ELR (cell line): ENCODE results near the gene TMEM198.
A peak's percentile ranks its signal among the peaks of the same experiment; 100 is the strongest.

ENCODE experiments used
- DNase-seq: peaks from one replicate; pipeline ENCODE4 v3.0.0-alpha.2; 2015; ENCODE audit warnings: low read depth

Gene TMEM198

DNA sequence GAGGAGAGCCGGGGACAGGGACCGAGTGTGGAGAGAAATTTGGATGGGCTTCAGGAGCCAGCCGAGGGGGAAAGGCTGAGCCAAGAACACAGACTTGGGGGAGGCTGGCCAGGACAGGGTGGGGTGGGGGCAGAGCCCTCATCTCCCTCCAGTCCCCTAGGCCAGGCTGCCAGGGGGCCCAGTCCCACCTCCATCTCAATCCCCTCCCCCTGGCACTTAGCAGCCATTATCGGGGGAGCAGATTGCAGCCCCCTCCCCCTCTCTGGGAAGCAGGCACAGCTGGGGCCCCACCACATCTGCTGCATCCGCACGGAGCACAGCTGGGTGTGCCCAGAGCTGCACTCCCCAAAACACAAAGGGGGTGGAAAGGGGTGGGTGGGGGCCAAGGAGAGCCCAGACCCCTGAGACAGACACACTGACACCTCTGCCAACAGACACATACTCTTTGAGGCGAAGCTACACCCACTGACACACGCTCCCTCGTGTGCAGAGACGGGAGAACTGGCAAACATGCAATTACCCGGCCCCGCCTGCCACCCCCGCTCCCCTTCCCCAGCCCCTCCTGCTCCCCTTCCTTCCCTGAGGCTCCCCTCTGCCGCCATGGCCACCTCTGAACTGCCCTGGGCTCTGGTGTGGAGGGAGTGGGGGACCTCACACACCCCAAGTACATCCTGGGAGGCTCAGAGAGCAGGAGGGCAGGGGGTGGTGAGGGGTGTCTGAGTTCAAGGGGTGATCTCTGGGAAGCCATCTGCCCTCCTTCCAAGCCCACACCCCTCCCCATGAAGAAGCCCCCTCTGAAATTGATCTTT lies 34.7 kb upstream of the TMEM198 start:
- DNase-seq, result no peak

DNA sequence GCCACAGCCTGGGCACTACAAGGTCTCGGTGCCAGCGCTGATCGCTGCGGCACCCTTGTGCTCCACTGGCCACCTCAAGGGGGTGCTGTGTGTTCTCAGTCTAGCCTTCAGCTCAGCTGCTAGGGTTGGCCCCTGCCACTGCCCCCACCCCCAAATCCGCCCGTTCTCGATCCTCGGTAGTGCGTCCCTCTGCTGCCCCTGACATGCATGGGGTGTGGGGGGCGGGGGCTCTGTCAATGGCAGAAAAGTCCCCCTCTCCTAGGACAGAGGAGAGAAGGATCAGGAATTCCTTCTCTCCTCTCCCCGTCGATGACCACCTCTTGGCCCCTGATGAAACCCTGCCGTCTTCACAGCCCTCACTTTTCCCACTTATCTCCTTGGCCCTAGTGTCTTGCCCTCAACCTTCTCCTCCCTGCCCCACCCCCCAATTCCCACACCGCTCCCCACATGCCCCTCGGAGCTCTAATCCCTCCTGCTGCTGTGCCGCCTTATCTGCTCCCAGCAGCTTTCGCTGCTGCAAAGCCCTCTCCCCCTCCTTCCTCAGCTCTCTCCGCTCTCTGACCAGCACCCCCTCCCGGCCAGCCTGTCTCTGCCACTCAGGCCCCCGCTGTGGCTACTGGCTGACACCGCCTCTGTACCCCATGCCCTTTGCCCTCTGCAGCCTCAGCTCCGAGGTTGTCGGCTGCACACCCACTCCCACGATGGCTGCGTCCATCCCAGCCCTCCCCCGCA lies 33.9 kb upstream of the TMEM198 start:
- peak; percentile 59 for DNase-seq

DNA sequence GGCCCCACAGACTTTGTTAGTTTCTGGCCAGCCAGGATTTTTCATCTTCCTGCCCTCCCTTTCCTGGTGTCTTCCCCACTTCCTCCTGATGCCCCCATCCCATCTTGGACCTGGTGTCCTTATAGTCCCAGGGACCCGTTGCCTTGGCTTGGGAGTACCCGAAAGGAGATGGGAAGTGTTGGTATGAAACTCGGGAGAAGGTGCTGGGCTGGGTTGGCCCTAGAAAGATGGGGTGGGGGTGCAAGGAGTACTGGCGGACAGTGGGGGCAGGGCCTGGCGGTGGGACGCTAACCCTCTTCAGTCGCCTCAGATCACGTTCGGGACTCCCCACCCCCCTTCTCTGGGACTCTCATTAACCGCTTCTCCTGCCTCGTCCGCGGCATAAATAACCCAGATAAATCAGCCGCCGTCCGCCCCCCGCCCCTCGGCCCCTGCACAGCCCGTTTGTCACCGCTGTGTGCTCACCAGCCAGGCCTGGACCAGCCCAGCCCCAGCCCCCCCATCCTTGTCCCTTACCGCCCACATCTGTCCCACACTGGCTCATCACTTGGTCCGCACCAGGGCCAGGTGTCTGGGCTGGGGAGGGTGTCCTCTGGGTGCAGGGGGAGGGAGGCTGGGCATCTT lies 33.2 kb upstream of the TMEM198 start:
- no peak for DNase-seq

DNA sequence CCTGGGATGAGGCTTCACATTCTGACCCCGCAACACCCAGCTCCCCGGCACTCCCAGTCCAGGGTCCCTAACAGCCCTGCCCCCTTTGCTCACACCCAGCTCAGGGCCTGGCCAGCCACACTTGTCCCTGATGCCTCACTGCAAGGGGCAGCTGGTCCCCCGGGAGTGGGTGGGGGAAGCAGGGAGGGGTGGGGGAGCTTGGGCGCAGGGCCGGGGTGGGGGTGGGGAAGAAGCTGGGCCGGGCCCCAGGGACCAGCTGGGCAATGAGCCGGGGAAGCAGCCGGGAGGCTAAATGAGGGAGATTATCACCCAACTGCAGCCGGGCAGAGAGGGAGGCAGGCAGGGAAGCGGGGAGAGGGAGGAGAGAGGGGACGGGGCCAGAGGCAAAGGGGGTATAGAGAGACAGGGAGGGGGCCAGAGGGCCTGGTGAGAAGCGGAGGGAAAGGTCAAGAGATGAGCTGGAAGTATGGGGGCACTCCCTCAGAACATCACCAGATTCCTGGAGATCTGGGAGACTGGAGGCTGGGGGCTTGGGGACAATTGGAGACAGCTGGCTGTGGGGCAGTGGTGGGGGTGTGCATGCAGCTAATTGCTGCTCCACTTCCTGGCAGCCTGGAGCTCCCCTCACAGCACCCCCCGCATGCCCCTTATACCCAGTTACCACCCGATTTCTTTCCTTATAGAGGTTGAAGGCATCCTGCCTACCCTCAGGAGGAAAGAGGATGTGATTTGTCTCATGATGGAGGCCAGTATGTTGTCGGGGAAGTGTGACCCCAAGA lies 32.1 kb upstream of the TMEM198 start:
- no peak for DNase-seq

DNA sequence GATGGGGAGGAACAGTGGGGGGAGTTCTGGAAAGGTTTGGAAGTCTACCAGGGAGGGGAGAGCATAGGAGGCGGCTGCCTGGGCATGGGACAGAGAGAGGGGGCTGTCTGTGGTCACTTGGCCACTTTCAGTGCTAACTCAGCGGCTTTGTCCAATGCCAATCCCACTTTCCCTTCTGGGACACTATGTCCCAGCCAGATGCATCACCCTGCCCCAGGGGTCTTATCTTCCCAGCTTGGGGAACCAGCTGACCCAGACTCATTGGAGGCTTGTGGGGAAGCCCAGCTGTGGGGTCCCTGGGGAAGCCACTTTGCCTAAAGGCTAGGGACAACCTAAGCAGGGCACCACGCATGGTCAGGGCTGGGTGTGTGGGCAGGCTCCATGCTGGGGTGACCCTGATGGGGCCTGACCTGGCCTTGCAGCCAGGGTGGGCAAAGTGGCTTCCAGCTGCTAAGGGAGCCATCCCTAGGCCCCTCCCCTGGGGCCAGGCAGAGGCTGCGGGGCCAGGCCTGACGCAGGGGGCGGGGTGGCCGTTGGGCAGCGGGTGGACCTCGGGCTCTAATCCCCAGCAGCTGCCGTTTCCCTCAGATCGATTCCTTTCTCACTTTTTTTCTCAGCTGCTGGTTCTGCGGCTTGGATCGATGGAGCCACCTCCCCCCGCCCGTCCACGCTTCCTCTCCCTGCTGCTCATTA lies 31.2 kb upstream of the TMEM198 start:
- no peak for DNase-seq

DNA sequence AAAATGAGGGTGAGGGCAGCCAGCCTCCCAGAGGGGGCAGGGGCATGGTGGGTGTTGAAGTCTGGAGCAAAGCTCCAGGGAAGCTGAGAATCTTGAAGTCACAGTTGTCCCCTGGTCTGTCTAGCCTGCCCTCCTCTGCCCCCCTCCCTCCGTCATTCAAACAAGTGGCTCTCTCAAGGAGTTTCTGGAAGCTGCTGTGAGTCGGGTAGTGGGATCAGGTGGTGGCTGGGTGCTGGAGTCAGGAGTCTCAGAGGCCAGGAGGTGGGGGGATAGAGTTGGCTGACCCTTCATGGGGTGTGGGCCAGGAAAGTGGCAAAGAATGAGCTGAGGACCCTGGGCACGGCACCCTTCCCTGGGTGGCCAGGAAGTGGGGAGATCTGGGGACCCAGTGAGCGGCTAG lies 30.0 kb upstream of the TMEM198 start:
- no peak for DNase-seq

DNA sequence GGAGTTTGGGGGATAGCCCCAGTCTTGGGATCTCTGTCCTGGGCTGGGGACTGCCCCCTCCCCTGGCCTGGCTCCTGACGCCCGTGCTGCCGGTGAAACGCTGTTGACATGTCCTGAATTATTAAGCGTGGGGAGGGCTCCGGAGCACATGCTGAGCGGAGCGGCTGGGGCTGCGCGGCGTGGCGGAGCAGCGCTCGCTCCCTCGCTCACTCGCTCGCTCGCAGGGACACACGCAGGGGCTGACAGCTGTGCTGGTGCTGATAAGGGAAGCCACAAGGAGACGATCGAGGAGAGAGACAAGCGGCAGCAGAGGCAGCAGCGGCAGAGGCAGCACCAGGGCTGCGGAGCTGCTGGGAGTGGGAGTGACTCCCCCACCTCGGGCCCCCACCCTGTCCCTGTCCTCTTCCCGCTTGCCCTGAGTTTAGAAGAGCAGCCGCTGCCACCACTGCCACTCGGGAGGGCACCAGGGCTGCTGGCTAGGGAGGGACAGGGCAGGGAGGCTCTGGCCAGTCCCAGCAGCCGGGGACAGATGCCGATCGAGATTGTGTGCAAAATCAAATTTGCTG lies 29.5 kb upstream of the TMEM198 start, which contains the start of gene ASIC4:
Gene ASIC4, plus strand, starts transcription at position 287 of the 566 bp plus-strand sequence. Its CDS starts 243 bp downstream, at position 530.
- no peak for DNase-seq

DNA sequence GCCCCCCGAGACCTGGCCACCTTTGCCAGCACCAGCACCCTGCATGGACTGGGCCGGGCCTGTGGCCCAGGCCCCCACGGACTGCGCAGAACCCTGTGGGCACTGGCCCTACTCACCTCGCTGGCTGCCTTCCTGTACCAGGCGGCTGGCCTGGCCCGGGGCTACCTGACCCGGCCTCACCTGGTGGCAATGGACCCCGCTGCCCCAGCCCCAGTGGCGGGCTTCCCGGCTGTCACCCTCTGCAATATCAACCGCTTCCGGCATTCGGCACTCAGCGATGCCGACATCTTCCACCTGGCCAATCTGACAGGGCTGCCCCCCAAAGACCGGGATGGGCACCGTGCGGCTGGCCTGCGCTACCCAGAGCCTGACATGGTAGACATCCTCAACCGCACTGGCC lies 29.0 kb upstream of the TMEM198 start:
- DNase-seq, result no peak

DNA sequence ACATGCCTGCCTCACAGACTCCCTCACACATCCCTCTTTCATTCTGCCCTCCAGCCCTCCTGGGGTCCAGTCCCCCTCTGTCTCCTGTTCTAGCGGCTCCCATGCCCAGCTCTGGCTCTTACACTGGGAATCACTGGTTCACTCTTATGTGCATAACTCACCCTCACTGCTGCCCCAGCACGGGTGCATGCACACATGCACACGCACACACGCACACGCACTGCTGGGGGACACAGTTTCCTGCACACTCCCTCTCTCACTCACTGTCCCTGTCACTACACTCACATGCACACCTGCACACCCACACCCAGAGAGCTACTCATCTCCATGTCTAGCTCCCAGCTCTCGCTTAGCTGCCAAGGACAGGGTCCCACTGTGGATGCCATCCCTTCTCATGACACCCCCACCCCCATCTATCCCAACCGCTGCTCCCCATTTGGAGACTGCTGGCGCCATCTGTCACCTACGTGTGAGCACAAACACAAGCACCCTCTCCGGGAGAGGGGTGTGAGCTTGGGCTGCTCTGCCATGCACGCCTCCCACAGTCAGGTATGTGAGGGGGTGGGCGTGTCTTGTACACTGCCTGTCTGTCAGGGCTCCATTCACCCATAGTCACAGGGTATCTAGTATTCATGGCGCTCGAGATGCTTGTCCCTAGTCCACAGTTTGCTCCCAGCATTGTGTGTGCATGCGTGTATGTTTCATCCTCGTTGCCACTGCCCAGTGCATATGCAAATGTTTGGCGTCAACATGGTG lies 27.8 kb upstream of the TMEM198 start:
- DNase-seq, result no peak

DNA sequence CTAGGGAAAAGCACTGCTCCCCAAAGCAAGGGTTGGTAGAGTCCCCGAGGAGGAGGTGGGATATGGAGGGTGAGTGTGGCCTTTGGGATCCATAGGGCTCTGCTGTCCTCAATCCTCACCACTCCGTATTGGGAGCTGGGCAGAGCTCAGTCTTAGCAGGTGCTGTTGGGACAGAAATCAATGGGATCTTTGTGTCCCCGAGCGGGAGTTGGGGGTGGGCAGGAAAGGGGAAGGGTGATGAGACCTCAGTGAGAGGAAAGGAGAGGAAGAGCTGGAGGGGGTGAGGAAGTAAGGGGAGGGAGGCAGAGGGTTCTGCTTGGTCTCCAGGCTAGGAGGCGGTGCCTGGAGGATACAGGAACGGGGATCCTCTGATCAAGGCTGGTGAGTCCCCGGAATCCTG lies 26.9 kb upstream of the TMEM198 start:
- no peak for DNase-seq

DNA sequence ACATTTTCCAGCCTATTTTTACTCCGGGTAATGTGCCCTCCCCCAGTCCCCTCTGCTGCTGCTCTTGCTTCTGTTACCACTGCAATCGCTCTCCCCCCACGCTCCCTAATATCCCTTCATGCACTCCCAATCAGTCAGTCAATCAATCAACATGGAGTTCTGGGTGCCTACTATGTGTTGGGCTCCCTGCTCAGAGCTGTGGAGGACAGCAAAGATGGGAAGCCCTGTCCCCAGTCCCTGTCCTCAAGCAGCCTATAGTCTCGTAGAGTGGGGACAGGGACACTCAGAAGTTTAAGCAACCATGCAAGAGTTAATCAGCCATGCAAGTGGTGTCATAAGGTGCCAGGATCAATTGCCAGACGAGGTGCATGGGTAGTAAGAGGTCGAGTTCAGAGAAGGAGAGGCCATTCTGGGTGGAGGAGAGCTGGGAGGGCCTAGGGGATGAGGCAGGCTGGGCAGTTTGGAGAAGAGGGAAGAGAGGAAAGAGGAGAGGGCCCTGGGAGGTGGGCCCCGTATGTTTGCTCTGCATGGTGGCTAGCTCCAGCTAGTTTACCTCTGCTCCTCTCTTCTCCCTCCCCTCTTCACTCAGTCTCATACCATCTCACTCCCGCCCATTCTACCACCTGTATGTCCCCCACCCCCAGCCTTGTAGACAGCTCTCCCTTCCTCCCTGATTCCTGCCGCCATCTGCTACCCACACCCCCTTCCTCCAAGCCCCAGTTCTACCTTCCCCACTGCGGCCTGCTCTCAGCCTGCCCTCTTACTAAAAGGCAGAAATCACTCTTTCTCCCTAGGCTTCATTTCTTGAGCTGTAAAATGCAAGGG lies 25.7 kb upstream of the TMEM198 start:
- no peak for DNase-seq

DNA sequence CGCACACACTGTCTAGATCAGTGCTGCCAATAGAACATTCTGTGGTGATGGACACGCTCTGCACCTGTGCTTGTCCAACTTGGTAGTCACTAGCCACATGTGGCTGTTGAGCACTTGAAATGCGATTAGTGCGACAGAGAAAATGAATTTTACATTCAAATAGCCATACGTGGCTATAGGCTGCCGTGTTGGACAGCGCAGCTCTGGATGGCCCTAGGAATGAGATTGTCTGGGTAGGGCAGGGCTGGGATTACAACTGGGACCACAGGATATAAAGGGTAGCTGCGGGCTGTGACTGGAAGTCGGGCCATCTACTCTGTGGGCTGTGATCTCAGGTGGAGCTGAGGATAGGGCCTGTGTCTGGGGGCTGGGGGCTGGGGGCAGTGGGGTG lies 24.3 kb upstream of the TMEM198 start:
- DNase-seq, result no peak

DNA sequence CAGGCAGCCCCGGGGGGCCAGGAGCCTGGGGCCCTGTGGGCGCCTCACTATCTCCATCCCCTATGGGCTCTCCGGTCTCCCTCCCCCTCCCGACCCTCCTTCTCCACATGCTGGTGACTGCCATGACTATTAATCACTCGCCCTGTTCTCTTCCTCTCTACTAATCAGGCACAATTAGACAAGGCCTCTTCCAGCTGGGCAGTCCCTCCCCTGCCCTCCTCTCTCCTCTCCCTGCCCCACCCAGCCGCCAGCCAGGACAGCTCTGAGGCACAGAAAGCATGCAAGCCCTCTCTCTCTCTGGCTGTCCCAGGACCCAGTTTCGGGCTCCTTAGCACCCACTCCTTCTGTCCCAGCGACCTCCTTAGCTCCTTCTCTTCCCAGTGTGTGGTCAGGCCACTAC lies 23.7 kb upstream of the TMEM198 start:
- no peak for DNase-seq

DNA sequence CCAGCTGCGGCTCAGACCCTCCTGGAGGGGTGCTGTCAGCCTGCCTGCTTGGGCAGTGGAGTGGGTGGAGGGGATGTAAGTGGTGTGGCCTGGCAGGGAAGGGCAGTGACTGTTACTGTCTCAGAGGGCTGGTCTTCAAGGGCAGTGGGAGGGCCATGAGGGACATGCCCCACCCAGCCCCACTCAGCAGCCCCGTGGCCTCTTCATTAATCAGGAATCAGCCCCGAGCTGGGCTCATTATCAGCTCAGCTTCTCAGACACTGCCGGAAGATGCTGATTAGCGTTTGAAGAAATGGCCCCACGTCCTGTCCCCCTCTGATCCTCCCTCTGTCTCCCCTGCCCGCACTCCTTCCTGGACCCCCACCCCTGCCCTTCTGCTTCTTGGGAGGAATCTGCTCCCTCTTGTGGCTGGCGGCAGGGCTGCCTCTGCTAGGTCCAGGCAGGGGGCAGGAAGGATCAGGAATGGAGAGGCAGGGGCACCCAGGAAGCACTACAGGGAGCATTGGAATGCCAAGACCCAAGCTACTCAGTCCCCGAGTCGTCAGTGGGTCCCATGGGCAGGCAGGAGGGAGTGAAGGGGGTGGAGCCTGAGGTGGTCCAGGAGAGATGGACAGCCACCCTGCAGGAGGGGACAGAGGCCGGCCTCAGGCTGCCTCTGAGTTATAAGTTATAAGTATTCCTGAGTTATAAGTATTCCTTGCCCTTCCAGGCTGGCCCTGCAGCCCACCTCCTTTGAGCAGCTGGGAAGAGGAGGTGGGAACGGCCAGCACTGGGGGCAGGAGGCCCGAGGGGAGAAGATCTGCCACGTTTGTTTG lies 22.6 kb upstream of the TMEM198 start:
- peak; percentile 70 for DNase-seq

DNA sequence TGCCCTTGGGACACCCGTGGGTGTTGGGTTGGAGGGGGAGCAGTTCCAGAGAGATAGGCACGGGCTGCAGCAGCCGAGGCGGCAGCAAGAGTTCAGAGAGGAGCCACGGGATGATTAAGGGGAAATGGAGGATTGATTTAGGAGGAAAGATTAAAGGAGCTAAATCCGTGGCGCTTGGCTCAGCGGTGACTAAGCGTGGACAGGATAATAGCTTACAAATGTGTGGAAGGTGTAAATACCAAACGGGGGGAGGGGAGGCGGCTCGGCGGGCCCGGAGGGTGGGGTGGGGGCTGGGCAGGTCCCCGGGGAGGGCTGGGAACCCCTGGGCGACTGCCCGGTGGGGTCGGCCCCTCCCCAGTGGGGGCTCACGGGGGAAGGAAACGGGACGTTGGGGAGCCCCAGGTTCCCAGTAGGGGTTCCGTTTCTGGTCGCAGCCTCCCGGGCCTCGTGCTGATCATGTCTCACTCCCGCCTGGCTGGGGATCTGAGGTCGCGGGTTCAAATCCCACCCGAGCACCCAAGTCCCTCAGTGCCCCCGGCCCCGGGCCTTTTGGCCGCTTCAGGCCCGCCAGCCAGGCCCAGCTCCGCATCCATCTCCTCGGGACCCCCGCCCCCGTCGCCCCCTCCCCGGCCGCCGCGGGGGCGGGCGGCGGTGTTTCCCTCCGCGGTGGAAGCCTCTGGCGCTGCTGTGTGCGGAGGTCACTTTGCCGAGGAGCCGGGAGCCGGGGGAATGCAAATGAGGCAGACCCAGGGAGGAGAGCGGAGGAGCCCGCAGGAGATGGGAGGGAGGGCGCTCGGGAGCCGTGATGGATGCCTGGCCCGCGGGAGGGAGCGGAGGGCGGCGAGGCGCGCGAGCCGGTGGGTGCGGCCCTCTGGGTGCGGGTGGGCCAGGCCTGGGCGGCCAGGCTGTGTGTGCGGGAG lies 21.5 kb upstream of the TMEM198 start:
- DNase-seq, result peak; percentile 88

DNA sequence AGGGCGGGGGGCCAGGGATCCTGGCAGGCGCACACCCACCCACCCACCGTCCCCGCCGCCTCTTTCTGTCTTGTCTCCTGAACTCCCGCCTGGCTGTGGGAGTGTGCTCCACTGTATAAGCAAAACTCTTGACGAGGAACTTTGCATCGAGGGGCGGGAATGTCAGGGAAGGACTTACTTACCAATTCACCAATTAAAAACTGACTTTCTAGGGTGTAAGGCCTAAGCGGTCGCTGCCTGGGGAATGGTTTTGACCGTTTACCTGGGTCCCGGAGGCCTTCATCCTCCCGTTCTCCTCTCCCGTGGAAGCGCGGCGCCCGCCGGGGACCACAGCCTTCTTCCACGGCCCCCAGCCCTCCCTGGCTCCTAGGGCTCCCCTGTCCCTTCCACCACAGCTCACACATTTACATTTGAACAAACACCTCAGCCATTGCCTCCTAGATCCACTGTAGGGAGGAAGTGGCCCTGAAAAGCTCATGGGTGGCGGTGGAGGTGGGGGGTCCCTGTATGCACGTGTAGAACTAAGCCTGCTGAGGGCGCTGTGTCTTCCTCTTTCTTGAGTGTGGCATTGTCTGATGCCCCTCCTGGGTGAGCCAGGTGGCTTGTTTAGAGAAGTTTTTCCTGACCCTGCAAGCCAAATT lies 20.7 kb upstream of the TMEM198 start:
- no peak for DNase-seq

DNA sequence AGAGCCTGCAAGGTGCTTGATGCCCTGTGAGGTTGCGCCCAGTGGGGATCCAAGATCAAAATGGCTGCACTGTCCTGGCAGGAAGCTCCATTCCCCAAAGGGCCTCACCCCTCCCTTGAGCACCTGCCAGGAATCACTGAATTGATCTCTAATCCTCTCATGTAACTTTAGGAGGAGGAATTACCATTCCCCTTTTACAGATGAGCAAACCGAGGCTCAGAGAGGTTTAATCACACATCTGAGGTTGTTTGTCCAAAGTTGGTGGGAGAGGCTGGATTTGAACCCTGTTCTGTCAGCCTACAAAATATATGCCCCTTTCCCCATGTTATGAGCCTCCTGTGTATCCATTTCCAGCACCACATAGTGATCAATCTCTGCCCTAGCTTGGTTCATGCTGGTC lies 19.0 kb upstream of the TMEM198 start:
- DNase-seq, result no peak
